Vagina (tissue), 2 donors: Measurements from ENCODE around the gene PDXDC1. TPM values are rescaled to one million over a fixed set of nuclear protein-coding genes. Genes with fewer than 3 reads are reported as not detected.
"Not testable (repeated sequence)": the region's sequence is repeated elsewhere in the genome, so short reads cannot be mapped to it uniquely, and the experiment has no call there.

Experiments used
- DNase-seq, 2 donors: peaks; one replicate each; pipeline ENCODE4 v3.0.0-alpha.2; 2017; ENCODE audit errors: extremely low spot score in 2 of 2
- H3K27ac ChIP-seq: fragments of 200-600 bp; sonication (generic); one replicate; pipeline ENCODE4 v1.5.1; 2019
- H3K27me3 ChIP-seq: fragments of 200-600 bp; sonication (generic); one replicate; pipeline ENCODE4 v1.5.1; 2019
- H3K36me3 ChIP-seq, 2 donors: fragments of 200-600 bp; sonication (generic); one replicate each; pipeline ENCODE4 v1.5.1; 2017 to 2019
- H3K4me1 ChIP-seq: fragments of 200-600 bp; sonication (generic); one replicate; pipeline ENCODE4 v1.5.1; 2019
- H3K4me3 ChIP-seq, 2 donors: fragments of 200-600 bp; sonication (generic); 1 replicate in 1 of 2; 2 replicates in 1 of 2; pipeline ENCODE4 v1.5.1; 2016 to 2019
- H3K9me3 ChIP-seq: fragments of 200-600 bp; sonication (generic); one replicate; pipeline ENCODE4 v1.5.1; 2019
- POLR2A ChIP-seq, 2 donors: fragments of 450-650 bp; IDR thresholded peaks; one replicate each; pipeline ENCODE4 v1.6.1; 2017; ENCODE audit warnings: antibody characterized with exemption in 2 of 2, mild to moderate bottlenecking in 2 of 2, moderate library complexity in 2 of 2
- POLR2AphosphoS5 ChIP-seq, 2 donors: sonication (generic); formaldehyde crosslinking; IDR thresholded peaks; one replicate each; pipeline ENCODE4 v1.9.0; 2017; ENCODE audit warnings: antibody characterized with exemption in 2 of 2, mild to moderate bottlenecking in 2 of 2, low read depth in 1 of 2; ENCODE audit not compliant: insufficient read depth in 1 of 2
- intact Hi-C: fragments of 100-400 bp; cut with DNase I; formaldehyde crosslinking; loops from one replicate; pipeline ENCODE4 v1.15.1; 2023
- total RNA-seq: library from RNA; depleted of rRNA; stranded (reverse); fragments of >200 nt; gene quantifications from one replicate; pipeline ENCODE4 v1.2.3, GENCODE V29; 2016

Gene PDXDC1
- total RNA-seq = 59.2 TPM

GRCh38 chr16:14974656-14975417 is at the start of gene PDXDC1:
Gene PDXDC1 (plus strand): TSS chr16:14975026. CDS start chr16:14975200, 174 bp downstream.
- intact Hi-C loops, H3K27me3 ChIP-seq, H3K4me1 ChIP-seq, H3K9me3 ChIP-seq, H3K36me3 ChIP-seq: not testable (repeated sequence)
- TF ChIP-seq POLR2AphosphoS5 (IDR thresholded peaks at IDR 0.05; ENCODE audit: insufficient read depth in 1 of 2, low read depth in 1 of 2) (peak in 1 of 2 donors; percentile 72), POLR2A (IDR thresholded peaks at IDR 0.05) (peak in 1 of 2 donors; percentile 53)
- peak within 1 kb of the TSS; percentile 95 for H3K27ac ChIP-seq
- H3K4me3 ChIP-seq = peak within 1 kb of the TSS; percentile 74 to 84
- DNase-seq = peak in 1 of 2 donors; percentile 90

- H3K27me3 ChIP-seq, H3K9me3 ChIP-seq, H3K4me3 ChIP-seq, H3K4me1 ChIP-seq, H3K27ac ChIP-seq, intact Hi-C loops, H3K36me3 ChIP-seq: not testable (repeated sequence)
- DNase-seq = peak in 1 of 2 donors; percentile 97
Observed at GRCh38 chr16:14928064-14928714, 46.6 kb upstream of the PDXDC1 start.

GRCh38 chr16:14929176-14929575 is 45.6 kb upstream of the PDXDC1 start:
- H3K4me3 ChIP-seq, H3K27ac ChIP-seq, H3K27me3 ChIP-seq, intact Hi-C loops, H3K9me3 ChIP-seq, H3K4me1 ChIP-seq, DNase-seq, H3K36me3 ChIP-seq: not testable (repeated sequence)

- intact Hi-C loops, H3K36me3 ChIP-seq, H3K27ac ChIP-seq, H3K4me1 ChIP-seq, H3K27me3 ChIP-seq, H3K4me3 ChIP-seq, DNase-seq, H3K9me3 ChIP-seq: not testable (repeated sequence)
Observed at GRCh38 chr16:14930246-14930645, 44.6 kb upstream of the PDXDC1 start.

GRCh38 chr16:14930971-14931370 is 43.9 kb upstream of the PDXDC1 start:
- H3K4me1 ChIP-seq, intact Hi-C loops, H3K9me3 ChIP-seq, DNase-seq, H3K36me3 ChIP-seq, H3K27ac ChIP-seq, H3K27me3 ChIP-seq, H3K4me3 ChIP-seq: not testable (repeated sequence)

- DNase-seq, H3K4me3 ChIP-seq, H3K27me3 ChIP-seq, H3K4me1 ChIP-seq, H3K9me3 ChIP-seq, H3K27ac ChIP-seq, intact Hi-C loops, H3K36me3 ChIP-seq: not testable (repeated sequence)
Observed at GRCh38 chr16:14932581-14933375, 42.0 kb upstream of the PDXDC1 start.

GRCh38 chr16:14937143-14937542 is 37.7 kb upstream of the PDXDC1 start, which contains the start of gene NPIPA1:
Gene NPIPA1 (plus strand): TSS chr16:14937443. CDS start chr16:14937443, 0 bp downstream.
- H3K9me3 ChIP-seq, intact Hi-C loops, H3K4me1 ChIP-seq, H3K27ac ChIP-seq, DNase-seq, H3K27me3 ChIP-seq, H3K4me3 ChIP-seq, H3K36me3 ChIP-seq: not testable (repeated sequence)

- H3K27ac ChIP-seq, H3K4me1 ChIP-seq, H3K27me3 ChIP-seq, DNase-seq, H3K4me3 ChIP-seq, H3K36me3 ChIP-seq, intact Hi-C loops, H3K9me3 ChIP-seq: not testable (repeated sequence)
Observed at GRCh38 chr16:14937994-14938393, 36.8 kb upstream of the PDXDC1 start.

- H3K36me3 ChIP-seq, H3K4me3 ChIP-seq, intact Hi-C loops, H3K9me3 ChIP-seq, H3K4me1 ChIP-seq, DNase-seq, H3K27ac ChIP-seq, H3K27me3 ChIP-seq: not testable (repeated sequence)
Observed at GRCh38 chr16:14942686-14943085, 32.1 kb upstream of the PDXDC1 start.
